HepG2 (cell line): Measurements from ENCODE around the gene CERS1. TPM values are rescaled to one million over a fixed set of nuclear protein-coding genes. Genes with fewer than 3 reads are reported as not detected.

ENCODE experiments used
- IKZF4 ChIP-seq: sonication (generic); formaldehyde crosslinking; IDR thresholded peaks from 2 replicates; pipeline ENCODE4 v1.5.1; 2020; ENCODE audit warnings: borderline replicate concordance, mild to moderate bottlenecking, low read depth, missing genetic modification reagents; ENCODE audit errors: not compliant biosample characterization
- NONO ChIP-seq, 2 experiments: fragments of 450-650 bp in 1 of 2; sonication (generic) in 1 of 2; formaldehyde crosslinking in 1 of 2; IDR thresholded peaks in 1 of 2; conservative IDR thresholded peaks in 1 of 2; 2 replicates each; pipeline versions ENCODE4 v1.6.1 to v1.8.0; 2017 to 2022; ENCODE audit warnings: mild to moderate bottlenecking in 1 of 2, missing genetic modification reagents in 1 of 2, moderate library complexity in 1 of 2
- NR1H2 ChIP-seq: sonication (generic); formaldehyde crosslinking; IDR thresholded peaks from 2 replicates; pipeline ENCODE4 v1.8.1; 2022; ENCODE audit warnings: low read depth, missing genetic modification reagents, borderline replicate concordance
- POLR2A ChIP-seq, 2 experiments: IDR thresholded peaks; 2 replicates each; pipeline ENCODE4 v1.6.1; 2011; ENCODE audit warnings: low read depth in 2 of 2, low read length in 2 of 2, mild to moderate bottlenecking in 1 of 2, moderate library complexity in 1 of 2; ENCODE audit not compliant: insufficient read depth in 1 of 2
- PRDM10 ChIP-seq: sonication (generic); formaldehyde crosslinking; IDR thresholded peaks from 2 replicates; pipeline ENCODE4 v1.4.0; 2020; ENCODE audit warnings: low read depth, missing genetic modification reagents
- SNAPC2 ChIP-seq: sonication (generic); formaldehyde crosslinking; IDR thresholded peaks from 2 replicates; pipeline ENCODE4 v1.8.1; 2022; ENCODE audit warnings: mild to moderate bottlenecking, missing genetic modification reagents
- SP1 ChIP-seq, 2 experiments: fragments of 450-650 bp in 1 of 2; sonication (generic) in 1 of 2; formaldehyde crosslinking in 1 of 2; IDR thresholded peaks; 2 replicates each; pipeline versions ENCODE4 v1.4.0 to v1.6.1; 2016 to 2020; ENCODE audit warnings: missing genetic modification reagents in 1 of 2
- UBTF ChIP-seq: sonication (generic); formaldehyde crosslinking; IDR thresholded peaks from 2 replicates; pipeline ENCODE4 v1.4.0; 2020; ENCODE audit warnings: mild to moderate bottlenecking, missing genetic modification reagents
- ZMYM4 ChIP-seq: sonication (generic); formaldehyde crosslinking; IDR thresholded peaks from 2 replicates; pipeline ENCODE4 v1.8.1; 2023; ENCODE audit warnings: mild to moderate bottlenecking, missing genetic modification reagents
- ZNF205 ChIP-seq: IDR thresholded peaks from 2 replicates; pipeline ENCODE4 v1.6.1; 2018; ENCODE audit warnings: missing biosample characterization, missing genetic modification reagents
- ZNF281 ChIP-seq: sonication (generic); formaldehyde crosslinking; IDR thresholded peaks from 2 replicates; pipeline ENCODE4 v1.4.0; 2020; ENCODE audit warnings: missing genetic modification reagents, borderline replicate concordance
- ZNF468 ChIP-seq: sonication (generic); formaldehyde crosslinking; IDR thresholded peaks from 2 replicates; pipeline ENCODE4 v1.8.0; 2022; ENCODE audit warnings: mild to moderate bottlenecking, moderate library complexity, missing genetic modification reagents
- ZNF558 ChIP-seq: sonication (generic); formaldehyde crosslinking; IDR thresholded peaks from 2 replicates; pipeline ENCODE4 v1.9.0; 2022; ENCODE audit warnings: mild to moderate bottlenecking, missing genetic modification reagents, borderline replicate concordance
- polyA plus RNA-seq, 8 experiments: library from polyadenylated mRNA; depleted of rRNA in 3 of 8; stranded (reverse) in 7 of 8; unstranded in 1 of 8; fragments of >200 nt; fragmentation: Illumina TruSeq in 4 of 8; extraction: Trizol in 4 of 8; gene quantifications; 2 replicates each; pipeline versions ENCODE4 v1.2.1 to v1.2.3, GENCODE V29; 2011 to 2016; ENCODE audit warnings: low read depth in 4 of 8, missing spikeins in 1 of 8, mixed read lengths in 1 of 8; ENCODE audit not compliant: insufficient read depth in 1 of 8
- total RNA-seq, 5 experiments: library from RNA; depleted of rRNA; stranded (reverse); fragments of >200 nt; fragmentation: Illumina TruSeq; extraction: Trizol; gene quantifications; 2 replicates each; pipeline ENCODE4 v1.2.3, GENCODE V29; 2016; ENCODE audit warnings: low read depth in 1 of 5

CERS1 gene
- total and polyA plus RNA-seq, 2 of the 13 experiments (the other 11 are each of a cell fraction or from before 2014, with no cell fraction given): 4.6 to 9.8 TPM

GRCh38 chr19:18831524-18832305 lies 64.2 kb downstream of the CERS1 start, which contains the start of gene UPF1 (continued):
- peak; percentile 74 for TF ChIP-seq IKZF4 (CRISPR knock-in tag)
- TF ChIP-seq ZMYM4 (CRISPR knock-in tag): peak; percentile 74
- peak; percentile 66; the same call in 1 of the 2 replicates for TF ChIP-seq ZNF558 (CRISPR knock-in tag)
- 0 out of 2 replicates have a peak, but pooled peaks have one; percentile 41 for TF ChIP-seq ZNF205 (CRISPR knock-in tag)
- TF ChIP-seq UBTF: peak; percentile 99
- TF ChIP-seq ZNF468 (CRISPR knock-in tag): no peak
- TF ChIP-seq PRDM10 (CRISPR knock-in tag): no peak
- no peak for TF ChIP-seq NR1H2 (CRISPR knock-in tag)
- TF ChIP-seq NONO (IDR thresholded peaks at IDR 0.05): no peak
- peak; percentile 57; the same call in 1 of the 2 replicates for TF ChIP-seq NONO (CRISPR knock-in tag; conservative IDR thresholded peaks at IDR 0.05)
- peak; percentile 54 to 88; a peak in 3 of 4 replicates for TF ChIP-seq POLR2A (IDR thresholded peaks at IDR 0.05; ENCODE audit: insufficient read depth in 1 of 2, low read depth in 2 of 2, low read length in 2 of 2)
- TF ChIP-seq SP1 (IDR thresholded peaks at IDR 0.05): no peak
- no peak for TF ChIP-seq SP1 (CRISPR knock-in tag; IDR thresholded peaks at IDR 0.05)
- peak; percentile 29; the same call in 1 of the 2 replicates for TF ChIP-seq ZNF281 (CRISPR knock-in tag)
- no peak for TF ChIP-seq SNAPC2 (CRISPR knock-in tag)
